Pulmonary artery endothelial cell (primary cell): ENCODE data around the gene PDE12. TPM values are rescaled to one million over a fixed set of nuclear protein-coding genes. Genes with fewer than 3 reads are reported as not detected.

ENCODE experiments used
- DNase-seq: peaks from one replicate; pipeline ENCODE4 v3.0.0-alpha.2; 2011; ENCODE audit warnings: low read depth, low spot score
- total RNA-seq: library from RNA; depleted of rRNA; stranded (reverse); fragments of >200 nt; gene quantifications from 2 replicates; pipeline ENCODE4 v1.2.3, GENCODE V29; 2014

Gene PDE12, protein sequence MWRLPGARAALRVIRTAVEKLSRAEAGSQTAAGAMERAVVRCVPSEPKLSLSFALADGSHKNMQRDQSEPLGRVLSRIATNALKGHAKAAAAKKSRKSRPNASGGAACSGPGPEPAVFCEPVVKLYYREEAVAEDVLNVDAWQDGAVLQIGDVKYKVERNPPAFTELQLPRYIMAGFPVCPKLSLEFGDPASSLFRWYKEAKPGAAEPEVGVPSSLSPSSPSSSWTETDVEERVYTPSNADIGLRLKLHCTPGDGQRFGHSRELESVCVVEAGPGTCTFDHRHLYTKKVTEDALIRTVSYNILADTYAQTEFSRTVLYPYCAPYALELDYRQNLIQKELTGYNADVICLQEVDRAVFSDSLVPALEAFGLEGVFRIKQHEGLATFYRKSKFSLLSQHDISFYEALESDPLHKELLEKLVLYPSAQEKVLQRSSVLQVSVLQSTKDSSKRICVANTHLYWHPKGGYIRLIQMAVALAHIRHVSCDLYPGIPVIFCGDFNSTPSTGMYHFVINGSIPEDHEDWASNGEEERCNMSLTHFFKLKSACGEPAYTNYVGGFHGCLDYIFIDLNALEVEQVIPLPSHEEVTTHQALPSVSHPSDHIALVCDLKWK
- total RNA-seq, result 20.9 and 34.6 TPM in 2 replicates

DNA sequence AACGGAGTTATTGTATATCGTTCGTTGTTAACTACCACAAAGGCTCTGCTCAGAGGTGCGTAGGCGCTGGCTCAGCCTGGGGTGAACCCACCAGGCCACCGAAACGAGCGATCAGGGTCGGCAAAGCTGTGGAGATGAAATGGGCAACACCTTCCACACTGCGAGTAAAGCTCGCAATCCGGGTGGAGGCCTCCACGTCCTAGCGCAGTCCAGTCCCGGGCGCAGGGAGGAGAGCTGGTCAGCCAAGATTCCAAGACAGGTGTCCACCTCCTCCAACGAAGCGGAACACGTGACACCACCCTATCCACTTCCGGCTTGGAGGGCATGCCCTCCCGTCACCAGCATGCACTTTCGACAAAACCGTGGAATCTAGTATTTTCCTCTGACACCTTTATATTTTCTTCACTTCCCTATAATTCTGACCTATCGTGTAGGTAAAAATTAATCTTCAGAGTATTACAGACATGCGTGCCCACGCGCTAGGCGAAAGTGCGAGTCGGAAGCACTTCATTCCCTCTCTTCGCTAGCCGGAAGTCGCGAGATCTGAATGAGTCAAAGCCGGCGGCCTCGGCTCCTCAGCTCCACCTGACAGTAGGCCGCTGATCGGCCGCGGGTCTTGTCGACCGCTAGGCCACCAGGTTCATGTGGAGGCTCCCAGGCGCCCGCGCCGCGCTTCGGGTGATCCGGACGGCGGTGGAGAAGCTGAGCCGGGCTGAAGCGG lies at the start of gene PDE12:
Gene PDE12, plus strand, starts transcription at position 537 of the 721 bp plus-strand sequence. Its CDS starts 106 bp downstream, at position 643.
- DNase-seq, result peak; percentile 76

DNA sequence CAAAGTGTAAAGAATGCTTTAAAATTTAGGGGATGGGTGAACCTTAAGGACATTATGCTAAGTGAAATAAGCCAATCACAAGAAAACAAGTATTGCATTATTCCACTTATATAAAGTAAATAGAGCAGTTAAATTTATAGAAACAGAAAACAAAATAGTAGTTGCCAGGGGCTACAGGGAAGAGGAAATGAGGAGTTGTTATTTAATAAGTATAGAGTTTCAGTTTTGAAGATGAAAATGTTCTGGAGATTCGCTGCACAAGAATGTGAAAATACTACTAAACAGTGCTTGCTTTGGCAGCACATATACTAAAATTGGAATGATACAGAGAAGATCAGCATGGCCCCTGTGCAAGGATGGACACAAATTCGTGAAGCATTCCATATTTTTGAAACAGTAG lies 43.9 kb upstream of the PDE12 start:
- DNase-seq, result no peak

- DNase-seq, result peak; percentile 30
These were observed 37.7 kb upstream of the PDE12 start for GRCh38 chr3:57518276-57518915.

GRCh38 chr3:57530071-57530608 lies 25.9 kb upstream of the PDE12 start:
- DNase-seq, result no peak

DNA sequence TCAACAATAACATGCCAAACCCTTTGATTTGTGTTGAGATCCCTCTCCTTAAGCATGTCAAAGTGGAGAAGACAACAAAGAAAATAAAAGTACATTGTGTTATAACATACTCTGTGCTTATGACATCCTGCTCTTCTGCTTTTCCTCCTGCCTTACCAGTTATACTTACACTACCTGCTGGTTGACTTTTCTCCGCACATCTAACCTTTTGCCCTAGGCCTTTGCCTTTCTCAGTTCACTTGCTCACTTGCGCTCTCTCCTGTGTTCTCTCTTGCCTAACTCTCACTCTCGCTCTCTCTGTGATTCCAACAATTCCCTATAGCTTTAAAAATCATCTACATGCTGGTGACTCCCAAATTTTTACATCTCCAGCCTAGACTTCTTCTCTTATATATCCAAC lies 17.6 kb upstream of the PDE12 start:
- no peak for DNase-seq

DNA sequence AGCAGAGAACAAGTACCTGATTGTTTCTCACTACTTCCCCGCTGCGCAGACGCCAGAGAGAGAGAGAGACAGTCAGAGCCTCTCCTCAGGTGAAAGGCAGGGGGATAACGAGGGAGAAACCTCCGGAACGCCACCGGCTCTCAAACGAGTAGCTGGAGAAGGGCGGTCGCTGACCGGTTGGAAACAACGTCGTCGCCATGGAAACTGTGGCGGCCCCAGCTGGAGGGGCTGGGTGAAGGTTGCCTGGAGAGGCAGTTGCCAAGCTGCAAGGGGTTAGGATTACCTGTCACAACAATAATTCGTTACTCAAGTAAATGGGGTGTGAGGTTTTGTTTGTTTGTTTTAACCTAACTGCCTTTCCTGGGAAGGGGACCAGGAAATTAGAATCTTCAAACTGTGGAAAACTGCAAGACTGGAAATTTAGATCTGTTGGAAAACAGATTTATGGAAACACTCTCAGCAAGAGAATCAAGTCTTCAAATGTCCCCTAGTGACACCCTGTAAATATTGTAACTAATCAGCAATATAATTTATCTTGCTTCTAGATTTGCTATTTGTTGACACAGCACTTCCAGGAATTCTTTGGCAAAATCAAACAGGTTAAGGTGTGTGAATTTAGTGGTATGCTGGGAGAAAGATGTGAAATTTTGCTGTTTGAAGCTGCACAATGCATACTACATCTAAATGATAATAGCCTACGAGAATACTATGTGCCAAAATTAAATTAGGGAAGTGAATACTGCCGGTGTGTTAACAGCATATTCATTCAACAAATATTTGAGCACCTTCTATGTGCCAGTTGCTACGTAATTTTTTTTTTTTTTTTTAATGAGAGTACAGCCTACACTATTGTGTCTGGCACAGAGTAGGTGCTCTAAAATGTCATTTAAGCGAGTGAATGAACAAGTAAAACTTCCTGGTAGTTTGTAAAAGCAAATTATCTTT lies 11.6 kb upstream of the PDE12 start, which contains the start of gene DNAH12:
Gene DNAH12, minus strand, starts transcription at position 164 of the 945 bp plus-strand sequence. CDS start 1,474 bp downstream, outside the sequence.
- DNase-seq, result no peak

GRCh38 chr3:57545636-57546268 lies 10.3 kb upstream of the PDE12 start:
- DNase-seq, result no peak

DNA sequence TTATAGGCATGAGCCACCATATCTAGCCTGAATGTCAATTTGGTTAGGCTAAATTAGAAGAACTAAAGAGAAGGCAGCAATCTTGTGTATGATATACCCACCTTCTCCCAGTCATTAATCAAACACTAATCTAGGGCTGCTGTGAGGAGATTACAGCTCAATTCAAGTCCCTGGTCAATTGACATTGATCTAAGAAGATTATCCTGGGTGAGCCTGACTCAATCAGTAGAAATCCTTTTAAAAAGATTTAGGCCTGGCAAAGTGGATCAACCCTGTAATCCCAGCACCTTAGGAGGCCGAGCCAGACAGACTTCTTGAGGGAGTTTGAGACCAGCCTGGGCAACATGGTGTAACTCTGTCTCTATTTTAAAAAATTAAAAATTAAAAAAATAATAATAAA lies 9.5 kb upstream of the PDE12 start:
- DNase-seq, result no peak

- no peak for DNase-seq
These were observed 768 bp upstream of the PDE12 start for GRCh38 chr3:57555306-57555705.

- no peak for DNase-seq
These were observed 498 bp downstream of the PDE12 start for GRCh38 chr3:57556459-57557084.

- DNase-seq, result no peak
These were observed 1.0 kb downstream of the PDE12 start for GRCh38 chr3:57557085-57557537.

- no peak for DNase-seq
These were observed 3.5 kb downstream of the PDE12 start for GRCh38 chr3:57559526-57559925.

GRCh38 chr3:57569859-57570450 lies 13.9 kb downstream of the PDE12 start:
- no peak for DNase-seq

- DNase-seq, result no peak
These were observed 14.8 kb downstream of the PDE12 start for GRCh38 chr3:57570878-57571277.

DNA sequence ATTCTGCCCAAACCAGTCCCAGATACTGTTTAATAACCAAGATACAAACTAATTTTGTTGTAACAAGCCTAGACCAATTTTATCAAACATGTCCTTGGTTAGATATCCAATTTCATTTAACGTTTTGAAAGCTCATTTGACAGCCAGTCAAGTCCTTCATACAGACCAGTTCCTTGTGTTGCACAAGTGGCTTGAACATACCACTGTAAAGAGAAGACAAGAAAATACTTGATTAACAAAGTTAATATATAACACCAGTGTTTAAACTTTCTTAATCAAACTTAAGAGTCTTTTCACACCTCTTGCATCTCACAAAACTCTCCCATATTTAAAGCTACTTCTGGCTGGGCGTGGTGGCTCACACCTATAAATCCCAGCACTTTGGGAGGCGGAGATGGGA lies 16.0 kb downstream of the PDE12 start:
- no peak for DNase-seq

GRCh38 chr3:57575966-57576626 lies 20.0 kb downstream of the PDE12 start:
- no peak for DNase-seq

- no peak for DNase-seq
These were observed 21.7 kb downstream of the PDE12 start for GRCh38 chr3:57577801-57578200.

GRCh38 chr3:57582474-57583168 lies 26.5 kb downstream of the PDE12 start:
- DNase-seq, result no peak
